ENCODE measurements around the gene ZBTB18. TPM values are rescaled to one million over a fixed set of nuclear protein-coding genes. Genes with fewer than 3 reads are reported as not detected.

Gene ZBTB18
- total RNA-seq, 1 experiment from 2014 or later: 16.8 TPM

DNA sequence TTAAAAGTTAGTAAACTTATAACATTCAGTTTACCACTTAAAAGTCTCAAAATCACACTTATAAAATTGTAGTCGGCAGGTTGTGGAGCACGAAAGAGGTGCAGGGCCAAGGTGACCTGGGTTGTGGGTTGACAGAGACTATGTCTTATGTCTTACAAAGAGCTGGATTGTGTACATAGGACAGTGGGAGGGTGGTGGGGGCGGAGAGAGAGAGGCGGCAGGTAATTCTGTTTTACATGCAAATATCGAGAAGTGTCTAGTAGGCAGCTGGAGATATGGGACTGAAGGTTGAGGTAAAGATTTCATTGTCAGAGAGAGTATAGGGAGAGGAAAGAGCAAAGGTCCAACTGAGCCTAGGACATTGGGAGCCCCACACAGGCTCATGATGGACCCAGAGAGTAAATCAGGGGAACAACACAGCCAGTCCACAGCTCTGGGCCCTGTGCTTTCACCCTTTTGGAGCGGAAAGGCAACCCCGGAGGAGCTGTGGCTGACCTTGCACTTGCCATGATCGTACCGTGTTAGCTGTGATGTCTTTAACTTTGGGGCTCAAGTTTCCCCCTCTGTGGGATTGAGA, 28.1 kb upstream of the ZBTB18 start:
- POLR2A ChIA-PET (ENCODE audit: unreplicated experiment): no interaction called here
- no peak for DNase-seq

DNA sequence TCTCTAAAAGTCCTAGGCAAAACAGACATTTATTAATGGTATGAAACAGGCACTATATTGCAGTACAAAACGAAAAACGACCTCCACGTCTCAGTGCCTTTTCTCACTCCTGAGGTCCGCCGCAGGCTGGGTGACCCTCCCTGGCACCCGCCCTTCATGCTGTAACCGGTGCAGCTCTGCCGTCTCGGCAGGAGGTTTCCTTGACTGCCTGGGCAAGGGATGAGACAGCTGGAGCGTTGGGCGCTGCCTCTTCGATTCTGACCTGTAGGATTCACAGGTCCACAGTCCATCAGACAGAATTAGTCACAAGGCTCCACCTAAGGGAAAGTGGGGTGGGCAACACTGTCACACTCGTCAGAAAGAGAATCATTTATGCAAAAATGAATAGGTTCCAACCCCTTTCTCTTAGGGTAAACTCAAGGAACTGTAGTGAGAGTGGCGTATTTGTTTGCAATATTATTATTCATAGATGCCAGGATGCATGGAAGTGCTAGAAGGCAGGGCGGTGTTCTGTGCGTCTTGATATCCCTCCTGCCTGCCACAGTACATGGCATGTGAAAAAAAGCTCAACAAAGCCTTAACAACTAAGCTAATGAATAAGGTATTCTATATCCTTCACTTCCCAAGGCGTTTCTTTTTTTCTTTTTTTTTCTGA, 23.5 kb upstream of the ZBTB18 start:
- TF ChIP-seq EZH2phosphoT487 (IDR thresholded peaks at IDR 0.05; ENCODE audit: borderline replicate concordance, low read length) (no peak), EZH2 (IDR thresholded peaks at IDR 0.05; ENCODE audit: low read length, unreplicated experiment) (no peak)
- TF ChIP-seq, protein P1, sequence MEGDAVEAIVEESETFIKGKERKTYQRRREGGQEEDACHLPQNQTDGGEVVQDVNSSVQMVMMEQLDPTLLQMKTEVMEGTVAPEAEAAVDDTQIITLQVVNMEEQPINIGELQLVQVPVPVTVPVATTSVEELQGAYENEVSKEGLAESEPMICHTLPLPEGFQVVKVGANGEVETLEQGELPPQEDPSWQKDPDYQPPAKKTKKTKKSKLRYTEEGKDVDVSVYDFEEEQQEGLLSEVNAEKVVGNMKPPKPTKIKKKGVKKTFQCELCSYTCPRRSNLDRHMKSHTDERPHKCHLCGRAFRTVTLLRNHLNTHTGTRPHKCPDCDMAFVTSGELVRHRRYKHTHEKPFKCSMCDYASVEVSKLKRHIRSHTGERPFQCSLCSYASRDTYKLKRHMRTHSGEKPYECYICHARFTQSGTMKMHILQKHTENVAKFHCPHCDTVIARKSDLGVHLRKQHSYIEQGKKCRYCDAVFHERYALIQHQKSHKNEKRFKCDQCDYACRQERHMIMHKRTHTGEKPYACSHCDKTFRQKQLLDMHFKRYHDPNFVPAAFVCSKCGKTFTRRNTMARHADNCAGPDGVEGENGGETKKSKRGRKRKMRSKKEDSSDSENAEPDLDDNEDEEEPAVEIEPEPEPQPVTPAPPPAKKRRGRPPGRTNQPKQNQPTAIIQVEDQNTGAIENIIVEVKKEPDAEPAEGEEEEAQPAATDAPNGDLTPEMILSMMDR (conservative IDR thresholded peaks at IDR 0.05; ENCODE audit: low read depth, low read length): no peak
- no peak overlapping the region for H3K9ac ChIP-seq (ENCODE audit: low read length)
- H3K4me2 ChIP-seq (ENCODE audit: low read length): no peak overlapping the region
- no peak overlapping the region for H2AFZ ChIP-seq (ENCODE audit: low read length)
- no peaks in the 10 kb centered on the region for H3K9me3 ChIP-seq (ENCODE audit: low read length)
- no peak overlapping the region for H3K4me3 ChIP-seq (ENCODE audit: low read length)
- intact Hi-C loops (cut with micrococcal nuclease): loop anchor here (10.0 kb wide), 1 partner anchor 683 kb away; no protein-coding TSS in a partner anchor
- no peaks in the 10 kb centered on the region for H3K9me2 ChIP-seq (replicated peaks; ENCODE audit: low read length)
- no peak overlapping the region for H3K27ac ChIP-seq (ENCODE audit: low read length)
- DNase-seq: no peak
- POLR2A ChIA-PET (ENCODE audit: unreplicated experiment): interaction anchor here (0.7 kb wide), 1 partner anchor 103 kb away, joined by 4 read pairs; no protein-coding TSS in a partner anchor
- no peaks in the 10 kb centered on the region for H3K79me2 ChIP-seq (ENCODE audit: low read length)
- no peaks in the 10 kb centered on the region for H3F3A ChIP-seq (ENCODE audit: low read length, unreplicated experiment)
- H3K4me1 ChIP-seq (ENCODE audit: insufficient read depth, low read length): no peaks in the 10 kb centered on the region
- H3K27me3 ChIP-seq (ENCODE audit: low read length): no peaks in the 10 kb centered on the region
- no peaks in the 10 kb centered on the region for H3K36me3 ChIP-seq (ENCODE audit: low read depth, low read length)
- no peak for ATAC-seq
- no peaks in the 10 kb centered on the region for H4K20me1 ChIP-seq (ENCODE audit: low read length)
- BruUV-seq (replicated peaks): no TSS peak
- CTCF ChIA-PET: no interaction called here

More for the DNA sequence above, 28.1 kb upstream of the ZBTB18 start:
- ATAC-seq: no peak
- H3K9me2 ChIP-seq (replicated peaks; ENCODE audit: low read length): no peaks in the 10 kb centered on the region
- no peaks in the 10 kb centered on the region for H3K79me2 ChIP-seq (ENCODE audit: low read length)
- no peak overlapping the region for H2AFZ ChIP-seq (ENCODE audit: low read length)
- TF ChIP-seq EZH2phosphoT487 (IDR thresholded peaks at IDR 0.05; ENCODE audit: borderline replicate concordance, low read length): no peak
- TF ChIP-seq, protein P1 (conservative IDR thresholded peaks at IDR 0.05; ENCODE audit: low read depth, low read length): no peak
- no peak for TF ChIP-seq EZH2 (IDR thresholded peaks at IDR 0.05; ENCODE audit: low read length, unreplicated experiment)
- H4K20me1 ChIP-seq (ENCODE audit: low read length): no peaks in the 10 kb centered on the region
- no peaks in the 10 kb centered on the region for H3K36me3 ChIP-seq (ENCODE audit: low read depth, low read length)
- no peak overlapping the region for H3K27ac ChIP-seq (ENCODE audit: low read length)
- BruUV-seq (replicated peaks): no TSS peak
- H3K4me3 ChIP-seq (ENCODE audit: low read length): no peak overlapping the region
- H3K9me3 ChIP-seq (ENCODE audit: low read length): no peaks in the 10 kb centered on the region
- no peak overlapping the region for H3K4me2 ChIP-seq (ENCODE audit: low read length)
- H3K9ac ChIP-seq (ENCODE audit: low read length): no peak overlapping the region
- no peaks in the 10 kb centered on the region for H3K27me3 ChIP-seq (ENCODE audit: low read length)
- no peaks in the 10 kb centered on the region for H3K4me1 ChIP-seq (ENCODE audit: insufficient read depth, low read length)
- CTCF ChIA-PET: no interaction called here
- intact Hi-C loops (cut with micrococcal nuclease): loop anchor here (10.0 kb wide), 1 partner anchor 678 kb away; no protein-coding TSS in a partner anchor
- H3F3A ChIP-seq (ENCODE audit: low read length, unreplicated experiment): no peaks in the 10 kb centered on the region

DNA sequence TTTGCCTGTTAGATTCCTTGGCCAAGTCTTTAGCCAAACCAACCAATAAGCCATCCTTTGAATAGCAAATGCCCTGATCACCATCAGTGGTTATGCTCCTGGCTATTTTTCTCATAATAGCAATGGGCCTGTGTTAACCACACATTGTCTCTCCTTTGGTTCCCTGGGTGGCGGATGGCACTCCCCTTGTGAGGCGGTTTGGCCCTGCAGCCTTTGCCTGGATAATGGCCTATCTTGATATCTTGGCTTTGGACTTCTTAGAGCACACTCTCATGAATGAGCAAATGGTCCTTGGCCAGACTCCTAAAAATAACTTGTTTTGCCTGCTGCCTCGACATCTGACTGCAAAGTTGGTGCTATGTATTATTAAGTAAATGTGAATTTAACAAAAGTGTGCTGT, 22.4 kb upstream of the ZBTB18 start:
- H3K4me2 ChIP-seq (ENCODE audit: low read length): no peak overlapping the region
- POLR2A ChIA-PET (ENCODE audit: unreplicated experiment): no interaction called here
- H4K20me1 ChIP-seq (ENCODE audit: low read length): no peaks in the 10 kb centered on the region
- no peak overlapping the region for H3K9ac ChIP-seq (ENCODE audit: low read length)
- no peak overlapping the region for H3K27ac ChIP-seq (ENCODE audit: low read length)
- no peaks in the 10 kb centered on the region for H3K4me1 ChIP-seq (ENCODE audit: insufficient read depth, low read length)
- H3F3A ChIP-seq (ENCODE audit: low read length, unreplicated experiment): no peaks in the 10 kb centered on the region
- no peaks in the 10 kb centered on the region for H3K79me2 ChIP-seq (ENCODE audit: low read length)
- H3K4me3 ChIP-seq (ENCODE audit: low read length): no peak overlapping the region
- no peaks in the 10 kb centered on the region for H3K27me3 ChIP-seq (ENCODE audit: low read length)
- no peak overlapping the region for H2AFZ ChIP-seq (ENCODE audit: low read length)
- no peaks in the 10 kb centered on the region for H3K9me2 ChIP-seq (replicated peaks; ENCODE audit: low read length)
- ATAC-seq: no peak
- no peak for TF ChIP-seq EZH2 (IDR thresholded peaks at IDR 0.05; ENCODE audit: low read length, unreplicated experiment)
- no peak for TF ChIP-seq EZH2phosphoT487 (IDR thresholded peaks at IDR 0.05; ENCODE audit: borderline replicate concordance, low read length)
- TF ChIP-seq, protein P1 (conservative IDR thresholded peaks at IDR 0.05; ENCODE audit: low read depth, low read length): no peak
- intact Hi-C loops (cut with micrococcal nuclease): loop anchor here (10.0 kb wide), 1 partner anchor 684 kb away; no protein-coding TSS in a partner anchor
- no peaks in the 10 kb centered on the region for H3K36me3 ChIP-seq (ENCODE audit: low read depth, low read length)
- BruUV-seq (replicated peaks): no TSS peak
- CTCF ChIA-PET: no interaction called here
- DNase-seq: no peak
- no peaks in the 10 kb centered on the region for H3K9me3 ChIP-seq (ENCODE audit: low read length)
